SK-N-MC (cell line): ENCODE measurements around the gene TMEM63C.

Experiments used
- EZH2 ChIP-seq: fragments of 200-600 bp; sonication (generic); IDR thresholded peaks from one replicate; pipeline ENCODE4 v1.6.1; 2017; ENCODE audit warnings: antibody characterized with exemption
- POLR2AphosphoS5 ChIP-seq: IDR thresholded peaks from 2 replicates; pipeline ENCODE4 v1.6.1; 2012; ENCODE audit warnings: mild to moderate bottlenecking, low read depth, low read length, borderline replicate concordance

GRCh38 chr14:77197988-77198387, 16.4 kb downstream of the TMEM63C start:
- TF ChIP-seq POLR2AphosphoS5 (no peak), EZH2 (no peak)
